ENCODE data around the gene GPA33.

GPA33 gene

GRCh38 chr1:167064621-167065020 lies 25.6 kb downstream of the GPA33 start:
- TF ChIP-seq ARNTL (CRISPR knock-in tag; IDR thresholded peaks at IDR 0.05; ENCODE audit: borderline replicate concordance, low read depth) (no peak), OSR1 (CRISPR knock-in tag; IDR thresholded peaks at IDR 0.05) (no peak), TSHZ2 (CRISPR knock-in tag; IDR thresholded peaks at IDR 0.05) (no peak)
- ATAC-seq = no peak

GRCh38 chr1:167061073-167061464 lies 29.1 kb downstream of the GPA33 start:
- no peak for ATAC-seq
- no peak for TF ChIP-seq BACH2 (CRISPR knock-in tag; IDR thresholded peaks at IDR 0.05; ENCODE audit: borderline replicate concordance)

- ATAC-seq = peak; percentile 52
- TF ChIP-seq CSRNP3 (CRISPR knock-in tag; IDR thresholded peaks at IDR 0.05) (no peak), POU6F1 (CRISPR knock-in tag; IDR thresholded peaks at IDR 0.05; ENCODE audit: borderline replicate concordance, low read depth) (no peak), ZFP3 (CRISPR knock-in tag; IDR thresholded peaks at IDR 0.05) (no peak), PATZ1 (CRISPR knock-in tag; IDR thresholded peaks at IDR 0.05; ENCODE audit: borderline replicate concordance) (no peak), ZNF565 (CRISPR knock-in tag; conservative IDR thresholded peaks at IDR 0.05; ENCODE audit: low read depth) (no peak), TSHZ2 (CRISPR knock-in tag; IDR thresholded peaks at IDR 0.05) (no peak), ZC3H10 (CRISPR knock-in tag; IDR thresholded peaks at IDR 0.05) (no peak), CREB5 (CRISPR knock-in tag; IDR thresholded peaks at IDR 0.05; ENCODE audit: low read depth) (no peak), GLIS3 (CRISPR knock-in tag; IDR thresholded peaks at IDR 0.05) (no peak), OSR1 (CRISPR knock-in tag; IDR thresholded peaks at IDR 0.05) (no peak), ISL1 (CRISPR knock-in tag; IDR thresholded peaks at IDR 0.05) (no peak), ZNF70 (CRISPR knock-in tag; IDR thresholded peaks at IDR 0.05) (no peak)
These were observed 29.8 kb downstream of the GPA33 start for GRCh38 chr1:167060141-167061072.
